ENCODE results near the gene SOBP. TPM values are rescaled to one million over a fixed set of nuclear protein-coding genes. Genes with fewer than 3 reads are reported as not detected.

SOBP gene
- total RNA-seq, 2 donors from 2014 or later, result 1.5 to 1.9 TPM

DNA sequence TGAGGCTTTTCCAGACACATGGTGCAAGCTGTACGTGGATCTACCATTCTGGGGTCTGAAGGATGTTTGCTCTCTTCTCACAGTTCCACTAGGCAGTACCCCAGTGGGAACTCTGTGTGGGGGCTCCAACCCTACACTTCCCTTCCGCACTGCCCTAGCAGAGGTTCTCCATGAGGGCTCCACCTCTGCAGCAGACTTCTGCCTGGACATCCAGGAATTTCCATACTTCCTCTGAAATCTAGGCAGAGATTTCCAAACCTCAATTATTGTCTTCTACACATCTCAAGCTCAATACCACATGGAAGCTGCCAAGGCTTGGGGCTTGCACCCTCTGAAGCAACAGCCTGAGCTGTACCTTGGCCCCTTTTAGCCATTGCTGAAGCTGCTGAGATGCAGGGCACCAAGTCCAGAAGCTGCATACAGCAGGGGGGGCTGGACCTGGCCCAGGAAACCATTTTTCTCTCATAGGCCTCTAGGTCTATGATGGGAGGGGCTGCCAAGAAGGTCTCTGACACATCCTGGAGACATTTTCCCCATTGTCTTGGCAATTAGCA is 42.2 kb upstream of the SOBP start:
- H3K27ac ChIP-seq (ENCODE audit: low read depth, low read length), result no peak overlapping the region

DNA sequence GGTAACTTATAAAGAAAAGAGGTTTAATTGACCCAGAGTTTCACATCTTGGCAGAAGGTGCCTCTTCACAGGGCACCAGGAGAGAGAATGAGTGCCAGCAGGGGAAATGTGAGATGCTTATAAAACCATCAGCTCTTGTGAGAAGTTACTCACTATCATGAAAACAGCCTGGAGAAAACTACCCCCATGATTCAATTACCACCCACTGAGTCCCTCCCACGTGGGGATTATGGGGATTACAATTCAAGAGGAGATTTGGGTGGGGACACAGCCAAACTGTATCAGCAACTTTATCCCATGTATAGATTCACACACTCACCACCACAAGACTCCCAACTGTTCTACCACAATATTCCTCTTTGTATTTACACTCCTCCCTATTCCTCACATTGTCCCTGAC is 41.1 kb upstream of the SOBP start:
- H3K4me1 Mint-ChIP-seq, result no peaks in the 10 kb centered on the region
- H3K4me1 ChIP-seq (ENCODE audit: control insufficient read depth, insufficient read depth, low read length), result no peaks in the 10 kb centered on the region
- 64% methylated on average over 1 of the region's 1 CpG; no CpG with 5 or more reads in 1 of the 2 experiments for WGBS, 2 experiments (ENCODE audit: insufficient coverage in 1 of 2, insufficient read length in 1 of 2)
- H3K9me3 Mint-ChIP-seq, result peaks cover 50% of the 10 kb centered on the region
- H3K27me3 Mint-ChIP-seq (ENCODE audit: insufficient read depth), result no peaks in the 10 kb centered on the region
- peaks cover 42% of the 10 kb centered on the region for H3K36me3 Mint-ChIP-seq (ENCODE audit: low read depth)
- no peak overlapping the region for H3K27ac Mint-ChIP-seq
- TF ChIP-seq, protein P1, sequence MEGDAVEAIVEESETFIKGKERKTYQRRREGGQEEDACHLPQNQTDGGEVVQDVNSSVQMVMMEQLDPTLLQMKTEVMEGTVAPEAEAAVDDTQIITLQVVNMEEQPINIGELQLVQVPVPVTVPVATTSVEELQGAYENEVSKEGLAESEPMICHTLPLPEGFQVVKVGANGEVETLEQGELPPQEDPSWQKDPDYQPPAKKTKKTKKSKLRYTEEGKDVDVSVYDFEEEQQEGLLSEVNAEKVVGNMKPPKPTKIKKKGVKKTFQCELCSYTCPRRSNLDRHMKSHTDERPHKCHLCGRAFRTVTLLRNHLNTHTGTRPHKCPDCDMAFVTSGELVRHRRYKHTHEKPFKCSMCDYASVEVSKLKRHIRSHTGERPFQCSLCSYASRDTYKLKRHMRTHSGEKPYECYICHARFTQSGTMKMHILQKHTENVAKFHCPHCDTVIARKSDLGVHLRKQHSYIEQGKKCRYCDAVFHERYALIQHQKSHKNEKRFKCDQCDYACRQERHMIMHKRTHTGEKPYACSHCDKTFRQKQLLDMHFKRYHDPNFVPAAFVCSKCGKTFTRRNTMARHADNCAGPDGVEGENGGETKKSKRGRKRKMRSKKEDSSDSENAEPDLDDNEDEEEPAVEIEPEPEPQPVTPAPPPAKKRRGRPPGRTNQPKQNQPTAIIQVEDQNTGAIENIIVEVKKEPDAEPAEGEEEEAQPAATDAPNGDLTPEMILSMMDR (conservative IDR thresholded peaks at IDR 0.05), result no peak
- H3K4me3 Mint-ChIP-seq, result no peak overlapping the region
- H3K27ac ChIP-seq (ENCODE audit: low read depth, low read length), result no peak overlapping the region
- no peak overlapping the region for H3K4me3 ChIP-seq (ENCODE audit: low read length)
- no peaks in the 10 kb centered on the region for H3K36me3 ChIP-seq (ENCODE audit: control insufficient read depth, insufficient read depth, low read length)
- no peak for DNase-seq
- peaks cover 43% of the 10 kb centered on the region for H3K9me3 ChIP-seq (ENCODE audit: control insufficient read depth, low read length)
- no peaks in the 10 kb centered on the region for H3K27me3 ChIP-seq (ENCODE audit: control insufficient read depth, insufficient read depth, low read length, poor library complexity, severe bottlenecking)
- no peak overlapping the region for H3K9ac ChIP-seq (ENCODE audit: extremely low read depth, low read length, poor library complexity, severe bottlenecking)

More for the DNA sequence above, 42.2 kb upstream of the SOBP start:
- WGBS, 2 experiments (ENCODE audit: insufficient coverage in 1 of 2, insufficient read length in 1 of 2), result 89 to 95% methylated on average over 2 of the region's 2 CpGs
- TF ChIP-seq, protein P1 (conservative IDR thresholded peaks at IDR 0.05), result no peak
- Mint-ChIP-seq H3K9me3 (peaks cover 50% of the 10 kb centered on the region), H3K36me3 (ENCODE audit: low read depth) (peaks cover 42% of the 10 kb centered on the region), H3K4me1 (no peaks in the 10 kb centered on the region), H3K27ac (no peak overlapping the region), H3K27me3 (ENCODE audit: insufficient read depth) (no peaks in the 10 kb centered on the region), H3K4me3 (no peak overlapping the region)
- H3K9me3 ChIP-seq (ENCODE audit: control insufficient read depth, low read length), result peaks cover 43% of the 10 kb centered on the region
- H3K27me3 ChIP-seq (ENCODE audit: control insufficient read depth, insufficient read depth, low read length, poor library complexity, severe bottlenecking), result no peaks in the 10 kb centered on the region
- H3K36me3 ChIP-seq (ENCODE audit: control insufficient read depth, insufficient read depth, low read length), result no peaks in the 10 kb centered on the region
- H3K4me1 ChIP-seq (ENCODE audit: control insufficient read depth, insufficient read depth, low read length), result no peaks in the 10 kb centered on the region
- no peak for DNase-seq
- no peak overlapping the region for H3K4me3 ChIP-seq (ENCODE audit: low read length)
- no peak overlapping the region for H3K9ac ChIP-seq (ENCODE audit: extremely low read depth, low read length, poor library complexity, severe bottlenecking)

DNA sequence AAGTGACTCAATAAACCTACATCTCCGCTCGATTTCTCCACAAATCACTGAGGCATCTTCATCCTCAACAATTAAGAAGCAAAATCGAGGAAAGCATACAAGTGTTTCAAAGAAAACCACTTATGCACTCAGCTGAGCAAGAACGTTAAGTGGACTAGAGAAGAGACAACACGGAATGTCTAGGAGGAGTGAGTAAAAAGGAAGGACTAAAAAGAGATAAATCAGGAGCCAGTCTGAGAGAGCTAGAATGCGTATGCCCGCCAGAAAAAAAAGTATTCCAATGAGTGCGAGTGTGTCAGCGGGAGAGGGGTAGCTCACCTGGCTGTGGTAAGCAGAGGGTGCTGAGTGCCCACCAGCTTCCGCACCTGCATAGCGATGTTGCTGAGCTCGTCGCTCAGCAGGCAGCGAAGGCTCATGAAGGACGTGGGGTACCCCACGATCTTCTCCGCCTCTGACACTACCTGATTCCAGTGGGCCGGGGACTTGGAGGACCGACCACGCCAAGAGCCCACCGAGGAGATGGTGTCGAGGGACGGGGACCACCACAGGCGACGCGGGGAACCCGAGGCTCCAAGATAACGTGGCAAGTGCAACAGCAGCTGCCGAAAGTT is 31.1 kb upstream of the SOBP start:
- H3K27ac ChIP-seq (ENCODE audit: low read depth, low read length), result peak overlapping the region; percentile 74
- Mint-ChIP-seq H3K27ac (peak overlapping the region; percentile 96), H3K9me3 (no peaks in the 10 kb centered on the region), H3K36me3 (ENCODE audit: low read depth) (no peaks in the 10 kb centered on the region), H3K27me3 (ENCODE audit: insufficient read depth) (no peaks in the 10 kb centered on the region), H3K4me3 (peak overlapping the region; percentile 95), H3K4me1 (peaks cover 4% of the 10 kb centered on the region)
- WGBS, 2 experiments (ENCODE audit: insufficient coverage in 1 of 2, insufficient read length in 1 of 2), result 1 to 4% methylated on average over 14 to 29 of the region's 29 CpGs
- TF ChIP-seq, protein P1 (conservative IDR thresholded peaks at IDR 0.05), result no peak
- DNase-seq, result no peak
- H3K36me3 ChIP-seq (ENCODE audit: control insufficient read depth, insufficient read depth, low read length), result no peaks in the 10 kb centered on the region
- H3K4me3 ChIP-seq (ENCODE audit: low read length), result peak overlapping the region; percentile 99
- H3K27me3 ChIP-seq (ENCODE audit: control insufficient read depth, insufficient read depth, low read length, poor library complexity, severe bottlenecking), result no peaks in the 10 kb centered on the region
- H3K9me3 ChIP-seq (ENCODE audit: control insufficient read depth, low read length), result no peaks in the 10 kb centered on the region
- H3K4me1 ChIP-seq (ENCODE audit: control insufficient read depth, insufficient read depth, low read length), result no peaks in the 10 kb centered on the region
- peak overlapping the region; percentile 84 for H3K9ac ChIP-seq (ENCODE audit: extremely low read depth, low read length, poor library complexity, severe bottlenecking)

Data from endodermal cell (in vitro differentiated cells).